ENCODE results near the gene CNKSR2. TPM values are rescaled to one million over a fixed set of nuclear protein-coding genes. Genes with fewer than 3 reads are reported as not detected.
A peak's percentile ranks its signal among the peaks of the same experiment; 100 is the strongest.

The CNKSR2 gene
- total and polyA plus RNA-seq, 2 experiments from 2014 or later, result 0.14 to 0.76 TPM

- Histone ChIP-seq H3K79me2 (ENCODE audit: insufficient read depth) (no peaks in the 10 kb centered on the region), H3K27me3 (replicated peaks; ENCODE audit: insufficient read depth) (no peaks in the 10 kb centered on the region), H3K27ac (no peak overlapping the region), H3K9me2 (ENCODE audit: insufficient read depth) (no peaks in the 10 kb centered on the region), H3K9me3 (ENCODE audit: low read depth) (no peaks in the 10 kb centered on the region), H2AFZ (no peak overlapping the region), H3F3A (ENCODE audit: insufficient read depth) (no peaks in the 10 kb centered on the region), H3K4me1 (ENCODE audit: insufficient read depth) (no peaks in the 10 kb centered on the region), H3K4me2 (ENCODE audit: unreplicated experiment) (no peak overlapping the region), H3K4me3 (no peak overlapping the region), H3K9ac (no peak overlapping the region), H3K36me3 (ENCODE audit: low read depth) (no peaks in the 10 kb centered on the region), H4K20me1 (ENCODE audit: insufficient read depth) (no peaks in the 10 kb centered on the region)
- TF ChIP-seq EZH2 (IDR thresholded peaks at IDR 0.05; ENCODE audit: insufficient read depth, poor library complexity, severe bottlenecking), result no peak
- no peak for TF ChIP-seq EZH2phosphoT487 (IDR thresholded peaks at IDR 0.05; ENCODE audit: insufficient read depth, low read depth)
- in situ Hi-C loops (cut with MboI), result no loop called here
- WGBS, 2 experiments (ENCODE audit: low coverage in 1 of 2, low lambda C conversion rate in 2 of 2, missing lambda C conversion rate in 2 of 2), result 22 to 44% methylated on average over 2 of the region's 2 CpGs
- DNase-seq, result peak; percentile 34
These were observed 257.8 kb downstream of the CNKSR2 start for GRCh38 chrX:21632027-21632426.

DNA sequence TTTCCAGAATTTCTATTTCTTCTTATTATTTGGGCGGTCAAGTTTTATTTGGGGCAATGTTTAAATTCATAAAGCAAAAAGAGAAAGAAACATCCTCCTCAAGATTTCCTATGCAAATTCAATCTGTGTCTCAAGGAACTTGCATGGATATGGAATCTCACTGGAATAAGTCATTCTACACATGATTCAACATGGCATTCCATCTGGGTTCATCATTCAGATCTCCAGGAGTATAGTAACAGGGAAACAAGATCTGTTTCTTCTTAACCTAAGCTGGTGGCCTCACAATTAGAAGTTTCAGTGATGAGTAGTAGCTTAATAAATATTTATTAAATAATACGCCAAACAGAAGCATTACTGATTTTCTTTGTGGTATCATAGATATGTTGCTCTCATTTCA, 264.1 kb downstream of the CNKSR2 start:
- Histone ChIP-seq H3F3A (ENCODE audit: insufficient read depth) (peaks cover 5% of the 10 kb centered on the region; the same call in 1 of the 2 replicates), H3K36me3 (ENCODE audit: low read depth) (no peaks in the 10 kb centered on the region), H4K20me1 (ENCODE audit: insufficient read depth) (no peaks in the 10 kb centered on the region), H3K79me2 (ENCODE audit: insufficient read depth) (no peaks in the 10 kb centered on the region), H3K27me3 (replicated peaks; ENCODE audit: insufficient read depth) (no peaks in the 10 kb centered on the region), H3K9ac (no peak overlapping the region), H3K4me2 (ENCODE audit: unreplicated experiment) (peak overlapping the region; percentile 48), H3K4me1 (ENCODE audit: insufficient read depth) (peaks cover 11% of the 10 kb centered on the region; the same call in 1 of the 2 replicates), H2AFZ (no peak overlapping the region), H3K27ac (peak overlapping the region; percentile 51), H3K9me2 (ENCODE audit: insufficient read depth) (no peaks in the 10 kb centered on the region), H3K9me3 (ENCODE audit: low read depth) (no peaks in the 10 kb centered on the region), H3K4me3 (no peak overlapping the region)
- no peak for TF ChIP-seq EZH2 (IDR thresholded peaks at IDR 0.05; ENCODE audit: insufficient read depth, poor library complexity, severe bottlenecking)
- TF ChIP-seq EZH2phosphoT487 (IDR thresholded peaks at IDR 0.05; ENCODE audit: insufficient read depth, low read depth), result no peak
- WGBS, 2 experiments (ENCODE audit: low coverage in 1 of 2, low lambda C conversion rate in 2 of 2, missing lambda C conversion rate in 2 of 2), result 17 to 29% methylated on average over 2 of the region's 2 CpGs
- in situ Hi-C loops (cut with MboI), result no loop called here
- DNase-seq, result peak; percentile 74

DNA sequence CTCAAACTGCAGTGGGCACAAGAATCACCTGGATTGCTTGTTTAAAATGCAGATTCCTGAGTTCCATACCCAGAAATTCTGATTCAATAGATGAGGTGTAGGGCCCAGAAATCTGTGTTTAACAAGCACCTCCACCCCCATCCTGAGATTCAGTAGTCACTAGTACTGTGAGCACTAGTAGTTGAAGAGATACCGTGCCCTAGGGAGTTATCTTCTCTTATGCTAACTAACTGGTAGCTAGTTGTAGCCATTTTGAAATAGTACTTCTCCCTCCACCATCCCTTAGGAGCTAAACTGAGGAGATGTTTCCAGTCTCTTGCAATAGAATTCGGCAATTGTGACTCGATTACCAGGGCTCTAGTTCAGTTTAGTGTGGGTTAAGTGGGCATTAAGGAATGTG, 265.6 kb downstream of the CNKSR2 start:
- H2AFZ ChIP-seq, result no peak overlapping the region
- DNase-seq, result no peak
- no peak overlapping the region for H3K4me3 ChIP-seq
- in situ Hi-C loops (cut with MboI), result no loop called here
- H3K36me3 ChIP-seq (ENCODE audit: low read depth), result no peaks in the 10 kb centered on the region
- no peaks in the 10 kb centered on the region for H3K9me3 ChIP-seq (ENCODE audit: low read depth)
- no peaks in the 10 kb centered on the region for H3K27me3 ChIP-seq (replicated peaks; ENCODE audit: insufficient read depth)
- TF ChIP-seq EZH2phosphoT487 (IDR thresholded peaks at IDR 0.05; ENCODE audit: insufficient read depth, low read depth) (no peak), EZH2 (IDR thresholded peaks at IDR 0.05; ENCODE audit: insufficient read depth, poor library complexity, severe bottlenecking) (no peak)
- no peak overlapping the region for H3K4me2 ChIP-seq (ENCODE audit: unreplicated experiment)
- no peaks in the 10 kb centered on the region for H3K79me2 ChIP-seq (ENCODE audit: insufficient read depth)
- H3K27ac ChIP-seq, result no peak overlapping the region
- no peak overlapping the region for H3K9ac ChIP-seq
- 94 to 100% methylated on average over 2 to 3 of the region's 3 CpGs for WGBS, 2 experiments (ENCODE audit: low coverage in 1 of 2, low lambda C conversion rate in 2 of 2, missing lambda C conversion rate in 2 of 2)
- no peaks in the 10 kb centered on the region for H4K20me1 ChIP-seq (ENCODE audit: insufficient read depth)
- no peaks in the 10 kb centered on the region for H3K9me2 ChIP-seq (ENCODE audit: insufficient read depth)
- peaks cover 5% of the 10 kb centered on the region; the same call in 1 of the 2 replicates for H3F3A ChIP-seq (ENCODE audit: insufficient read depth)
- H3K4me1 ChIP-seq (ENCODE audit: insufficient read depth), result peaks cover 11% of the 10 kb centered on the region; the same call in 1 of the 2 replicates

- peak; percentile 18 for DNase-seq
- Histone ChIP-seq H2AFZ (no peak overlapping the region), H3K79me2 (ENCODE audit: insufficient read depth) (no peaks in the 10 kb centered on the region), H3K27me3 (replicated peaks; ENCODE audit: insufficient read depth) (no peaks in the 10 kb centered on the region), H3K9ac (no peak overlapping the region), H3K36me3 (ENCODE audit: low read depth) (no peaks in the 10 kb centered on the region), H3K9me3 (ENCODE audit: low read depth) (no peaks in the 10 kb centered on the region), H4K20me1 (ENCODE audit: insufficient read depth) (no peaks in the 10 kb centered on the region), H3K4me3 (no peak overlapping the region), H3K4me1 (ENCODE audit: insufficient read depth) (no peaks in the 10 kb centered on the region), H3F3A (ENCODE audit: insufficient read depth) (no peaks in the 10 kb centered on the region), H3K27ac (no peak overlapping the region), H3K4me2 (ENCODE audit: unreplicated experiment) (no peak overlapping the region), H3K9me2 (ENCODE audit: insufficient read depth) (no peaks in the 10 kb centered on the region)
- TF ChIP-seq EZH2 (IDR thresholded peaks at IDR 0.05; ENCODE audit: insufficient read depth, poor library complexity, severe bottlenecking) (no peak), EZH2phosphoT487 (IDR thresholded peaks at IDR 0.05; ENCODE audit: insufficient read depth, low read depth) (no peak)
- in situ Hi-C loops (cut with MboI), result no loop called here
These were observed 271.2 kb downstream of the CNKSR2 start for GRCh38 chrX:21645431-21645830.

GRCh38 chrX:21645886-21646285, 271.7 kb downstream of the CNKSR2 start:
- Histone ChIP-seq H2AFZ (no peak overlapping the region), H3K9me2 (ENCODE audit: insufficient read depth) (no peaks in the 10 kb centered on the region), H4K20me1 (ENCODE audit: insufficient read depth) (no peaks in the 10 kb centered on the region), H3K9ac (no peak overlapping the region), H3K27me3 (replicated peaks; ENCODE audit: insufficient read depth) (no peaks in the 10 kb centered on the region), H3K4me3 (no peak overlapping the region), H3F3A (ENCODE audit: insufficient read depth) (no peaks in the 10 kb centered on the region), H3K4me2 (ENCODE audit: unreplicated experiment) (no peak overlapping the region), H3K36me3 (ENCODE audit: low read depth) (no peaks in the 10 kb centered on the region), H3K9me3 (ENCODE audit: low read depth) (no peaks in the 10 kb centered on the region), H3K4me1 (ENCODE audit: insufficient read depth) (no peaks in the 10 kb centered on the region), H3K79me2 (ENCODE audit: insufficient read depth) (no peaks in the 10 kb centered on the region), H3K27ac (no peak overlapping the region)
- in situ Hi-C loops (cut with MboI), result no loop called here
- 84 to 91% methylated on average over 3 of the region's 3 CpGs for WGBS, 2 experiments (ENCODE audit: low coverage in 1 of 2, low lambda C conversion rate in 2 of 2, missing lambda C conversion rate in 2 of 2)
- TF ChIP-seq EZH2 (IDR thresholded peaks at IDR 0.05; ENCODE audit: insufficient read depth, poor library complexity, severe bottlenecking) (no peak), EZH2phosphoT487 (IDR thresholded peaks at IDR 0.05; ENCODE audit: insufficient read depth, low read depth) (no peak)
- no peak for DNase-seq

Data from GM23248 (cell line).